WTC11 (cell line): ENCODE results near the gene RAMACL. TPM values are rescaled to one million over a fixed set of nuclear protein-coding genes. Genes with fewer than 3 reads are reported as not detected.

Experiments used
- ATAC-seq: fragments of 200-7000 bp; cut with Tn5 transposase; 2 replicates; pipeline ENCODE4 v1.10.0; 2021; ENCODE audit warnings: mild to moderate bottlenecking, moderate library complexity
- CTCF ChIA-PET: fragments of 300-600 bp; sonication (Branson Sonifier 250); formaldehyde crosslinking; loops from one replicate; lab custom pipeline; 2021; ENCODE audit warnings: antibody characterized with exemption; lab: Charles Lee
- POLR2A ChIA-PET: fragments of 350-600 bp; sonication (Branson Sonifier 250); formaldehyde crosslinking; loops from one replicate; lab custom pipeline; 2021; ENCODE audit warnings: antibody characterized with exemption; lab: Charles Lee
- DNase-seq: peaks from one replicate; pipeline ENCODE4 v3.0.0; 2021; ENCODE audit warnings: low spot score
- H3K27ac Mint-ChIP-seq: 2 replicates; pipeline ENCODE4 v1.8.0; 2021; ENCODE audit warnings: mixed read lengths
- H3K27me3 Mint-ChIP-seq: 2 replicates; pipeline ENCODE4 v1.8.0; 2021; ENCODE audit warnings: low read depth, mild to moderate bottlenecking, moderate library complexity, mixed read lengths
- H3K36me3 Mint-ChIP-seq: 2 replicates; pipeline ENCODE4 v1.8.0; 2021; ENCODE audit warnings: mixed read lengths
- H3K4me1 Mint-ChIP-seq: 2 replicates; pipeline ENCODE4 v1.8.0; 2022; ENCODE audit warnings: mixed read lengths
- H3K4me3 Mint-ChIP-seq: 2 replicates; pipeline ENCODE4 v1.8.0; 2021; ENCODE audit warnings: mild to moderate bottlenecking, moderate library complexity, mixed read lengths
- H3K9me3 Mint-ChIP-seq: 2 replicates; pipeline ENCODE4 v1.8.0; 2021; ENCODE audit warnings: mixed read lengths
- ARID4B ChIP-seq: sonication (generic); formaldehyde crosslinking; IDR thresholded peaks from 2 replicates; pipeline ENCODE4 v1.8.0; 2023; ENCODE audit warnings: missing genetic modification reagents, mild to moderate bottlenecking, borderline replicate concordance
- CREM ChIP-seq: sonication (generic); formaldehyde crosslinking; IDR thresholded peaks from 2 replicates; pipeline ENCODE4 v1.8.1; 2022; ENCODE audit warnings: mild to moderate bottlenecking, missing genetic modification reagents, moderate library complexity
- E2F5 ChIP-seq: sonication (generic); formaldehyde crosslinking; IDR thresholded peaks from 2 replicates; pipeline ENCODE4 v1.8.1; 2022; ENCODE audit warnings: mild to moderate bottlenecking, moderate library complexity, missing genetic modification reagents
- ETV6 ChIP-seq: sonication (generic); formaldehyde crosslinking; IDR thresholded peaks from 2 replicates; pipeline ENCODE4 v1.8.1; 2022; ENCODE audit warnings: mild to moderate bottlenecking, missing genetic modification reagents
- HMGXB4 ChIP-seq: sonication (generic); formaldehyde crosslinking; IDR thresholded peaks from 2 replicates; pipeline ENCODE4 v1.8.1; 2023; ENCODE audit warnings: mild to moderate bottlenecking, moderate library complexity, missing genetic modification reagents
- NFE2L1 ChIP-seq: sonication (generic); formaldehyde crosslinking; IDR thresholded peaks from 2 replicates; pipeline ENCODE4 v1.8.1; 2023; ENCODE audit warnings: missing genetic modification reagents
- NFYB ChIP-seq: sonication (generic); formaldehyde crosslinking; conservative IDR thresholded peaks from 2 replicates; pipeline ENCODE4 v1.8.0; 2022; ENCODE audit warnings: low read depth, missing genetic modification reagents
- SOX15 ChIP-seq: fragments of 250-450 bp; sonication (Bioruptor Pico); IDR thresholded peaks from 2 replicates; pipeline ENCODE4 v1.9.0; 2021; ENCODE audit warnings: mild to moderate bottlenecking
- ZBTB21 ChIP-seq: sonication (generic); formaldehyde crosslinking; IDR thresholded peaks from 2 replicates; pipeline ENCODE4 v1.8.1; 2023; ENCODE audit warnings: mild to moderate bottlenecking, missing genetic modification reagents, borderline replicate concordance
- ZNF121 ChIP-seq: sonication (generic); formaldehyde crosslinking; IDR thresholded peaks from 2 replicates; pipeline ENCODE4 v1.8.0; 2023; ENCODE audit warnings: missing genetic modification reagents
- ZNF416 ChIP-seq: fragments of 250-450 bp; sonication (Bioruptor Pico); IDR thresholded peaks from 2 replicates; pipeline ENCODE4 v1.9.0; 2021; ENCODE audit warnings: mild to moderate bottlenecking, inconsistent platforms
- total RNA-seq: library from RNA; stranded (reverse); gene quantifications from 3 replicates; pipeline ENCODE4 v1.2.3, GENCODE V29; 2021
- TF ChIP-seq, protein P1 (sequence below): sonication (generic); formaldehyde crosslinking; IDR thresholded peaks from 2 replicates; pipeline ENCODE4 v1.8.1; 2022; ENCODE audit warnings: low read depth, missing genetic modification reagents, borderline replicate concordance
- TF ChIP-seq, protein P2 (sequence below): sonication (generic); formaldehyde crosslinking; conservative IDR thresholded peaks from 2 replicates; pipeline ENCODE4 v1.8.1; 2022; ENCODE audit warnings: mild to moderate bottlenecking, missing genetic modification reagents

Gene RAMACL
- total RNA-seq, 1 experiment from 2014 or later = 0.79 TPM

DNA sequence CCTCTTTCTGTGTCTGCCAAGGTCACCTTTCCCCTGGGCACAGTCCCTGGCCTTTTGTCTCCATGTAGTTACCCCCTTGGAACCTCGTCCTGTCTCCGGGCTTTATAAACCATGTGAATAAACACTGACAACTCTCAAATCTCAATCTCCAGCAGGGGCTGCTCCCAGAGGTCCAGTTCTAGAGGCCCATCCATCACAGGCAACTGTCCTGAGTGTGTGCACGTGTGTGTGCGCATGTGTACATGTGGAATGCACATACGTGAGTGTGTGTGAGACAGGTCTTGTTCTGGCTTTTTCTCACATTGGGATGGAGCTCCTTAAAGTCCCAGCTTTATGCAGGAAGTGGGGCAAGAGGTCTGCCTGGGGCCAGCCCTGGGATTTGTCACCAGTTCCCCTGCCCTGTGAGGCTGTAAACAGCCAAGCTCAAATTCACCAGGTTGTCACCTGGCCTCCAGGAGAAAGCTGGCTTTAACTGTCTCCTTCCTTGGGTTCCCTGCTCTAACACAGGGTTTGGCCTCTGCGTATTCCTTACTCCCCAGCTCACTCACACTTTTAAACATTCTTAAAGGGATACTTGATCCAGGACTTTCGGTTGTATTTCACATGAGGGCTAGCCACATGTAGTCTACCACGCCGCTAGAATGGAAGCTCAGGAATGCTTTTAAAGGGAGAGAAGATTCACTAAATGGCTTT, 42.7 kb downstream of the RAMACL start (continued):
- no peak for TF ChIP-seq E2F5 (CRISPR knock-in tag)

- ChIA-PET POLR2A (interaction anchor here (1.6 kb wide), 1 partner anchor 84 kb away, joined by 5 read pairs; the partner anchor contains the start of gene RPS6KA2), CTCF (interaction anchor here (2.0 kb wide), 1 partner anchor 30 kb away, joined by 7 read pairs; no protein-coding TSS in a partner anchor)
- ATAC-seq (peak; percentile 86), DNase-seq (peak; percentile 59)
- peak overlapping the region; percentile 82; the same call in 1 of the 2 replicates for H3K27ac Mint-ChIP-seq
- H3K36me3 Mint-ChIP-seq = no peaks in the 10 kb centered on the region
- no peaks in the 10 kb centered on the region for H3K9me3 Mint-ChIP-seq
- TF ChIP-seq NFE2L1 = no peak
- TF ChIP-seq CREM (CRISPR knock-in tag) = no peak
- TF ChIP-seq NFYB (CRISPR knock-in tag) = no peak
- TF ChIP-seq ETV6 (CRISPR knock-in tag) = no peak
- TF ChIP-seq HMGXB4 (CRISPR knock-in tag) = no peak
- TF ChIP-seq SOX15 (CRISPR knock-in tag) = no peak
- no peak for TF ChIP-seq ARID4B (CRISPR knock-in tag)
- no peak for TF ChIP-seq ZBTB21 (CRISPR knock-in tag)
- TF ChIP-seq, protein P1, sequence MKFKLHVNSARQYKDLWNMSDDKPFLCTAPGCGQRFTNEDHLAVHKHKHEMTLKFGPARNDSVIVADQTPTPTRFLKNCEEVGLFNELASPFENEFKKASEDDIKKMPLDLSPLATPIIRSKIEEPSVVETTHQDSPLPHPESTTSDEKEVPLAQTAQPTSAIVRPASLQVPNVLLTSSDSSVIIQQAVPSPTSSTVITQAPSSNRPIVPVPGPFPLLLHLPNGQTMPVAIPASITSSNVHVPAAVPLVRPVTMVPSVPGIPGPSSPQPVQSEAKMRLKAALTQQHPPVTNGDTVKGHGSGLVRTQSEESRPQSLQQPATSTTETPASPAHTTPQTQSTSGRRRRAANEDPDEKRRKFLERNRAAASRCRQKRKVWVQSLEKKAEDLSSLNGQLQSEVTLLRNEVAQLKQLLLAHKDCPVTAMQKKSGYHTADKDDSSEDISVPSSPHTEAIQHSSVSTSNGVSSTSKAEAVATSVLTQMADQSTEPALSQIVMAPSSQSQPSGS (CRISPR knock-in tag) = no peak
- no peak overlapping the region for H3K4me3 Mint-ChIP-seq
- H3K4me1 Mint-ChIP-seq = peaks cover 50% of the 10 kb centered on the region
- H3K27me3 Mint-ChIP-seq = no peaks in the 10 kb centered on the region
These were observed 43.9 kb downstream of the RAMACL start for GRCh38 chr6:166542580-166542912.

- no peaks in the 10 kb centered on the region for H3K27me3 Mint-ChIP-seq
- ATAC-seq = peak; percentile 13; the same call in 1 of the 2 replicates
- H3K36me3 Mint-ChIP-seq = peaks cover 2% of the 10 kb centered on the region; the same call in 1 of the 2 replicates
- no peak for DNase-seq
- peak overlapping the region; percentile 82 for H3K27ac Mint-ChIP-seq
- peaks cover 50% of the 10 kb centered on the region for H3K4me1 Mint-ChIP-seq
- ChIA-PET POLR2A (interaction anchor here (1.6 kb wide), 1 partner anchor 85 kb away, joined by 5 read pairs; the partner anchor contains the start of gene RPS6KA2), CTCF (interaction anchor here (2.0 kb wide), 1 partner anchor 31 kb away, joined by 7 read pairs; no protein-coding TSS in a partner anchor)
- H3K4me3 Mint-ChIP-seq = no peak overlapping the region
- TF ChIP-seq ZNF416 (CRISPR knock-in tag) (no peak), ZNF121 (CRISPR knock-in tag) (peak; percentile 59; the same call in 1 of the 2 replicates)
- TF ChIP-seq, protein P2, sequence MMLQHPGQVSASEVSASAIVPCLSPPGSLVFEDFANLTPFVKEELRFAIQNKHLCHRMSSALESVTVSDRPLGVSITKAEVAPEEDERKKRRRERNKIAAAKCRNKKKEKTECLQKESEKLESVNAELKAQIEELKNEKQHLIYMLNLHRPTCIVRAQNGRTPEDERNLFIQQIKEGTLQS (CRISPR knock-in tag) = no peak
- H3K9me3 Mint-ChIP-seq = no peaks in the 10 kb centered on the region
These were observed 44.5 kb downstream of the RAMACL start for GRCh38 chr6:166541876-166542579.
